Endothelial cell of umbilical vein (primary cell): ENCODE measurements around the gene DPEP2. TPM values are rescaled to one million over a fixed set of nuclear protein-coding genes. Genes with fewer than 3 reads are reported as not detected.

ENCODE experiments used
- BruUV-seq: library from RNA; stranded (reverse); fragments of 400-500 nt; replicated peaks from 2 replicates; lab custom pipeline; 2021; lab: Mats Ljungman, UMichigan
- CTCF ChIA-PET: fragments of 300-600, 350-600 bp; sonication (Branson Sonifier 250); formaldehyde crosslinking; loops from one replicate; lab custom pipeline; 2021; ENCODE audit warnings: antibody characterized with exemption, inconsistent platforms; lab: Charles Lee
- POLR2A ChIA-PET: fragments of 300-600, 350-600 bp; sonication (Branson Sonifier 250); formaldehyde crosslinking; loops from one replicate; lab custom pipeline; 2021; ENCODE audit warnings: antibody characterized with exemption, inconsistent platforms; lab: Charles Lee
- DNase-seq: peaks from one replicate; pipeline ENCODE4 v3.0.0-alpha.2; 2011; ENCODE audit warnings: low read depth, low spot score
- FAIRE-seq: peaks from 2 replicates; lab custom pipeline; 2011; peaks lifted over from hg19 to GRCh38; lab: Jason Lieb, UNC
- H2AFZ ChIP-seq: 2 replicates; pipeline ENCODE4 v1.6.0; 2012; ENCODE audit warnings: low read depth, low read length, control low read depth, inconsistent platforms
- H3K27ac ChIP-seq: 2 replicates; pipeline ENCODE4 v1.5.1; 2011; ENCODE audit warnings: low read depth, mild to moderate bottlenecking, control low read depth, low read length, moderate library complexity; ENCODE audit not compliant: insufficient read depth
- H3K27me3 ChIP-seq, 2 experiments: 2 replicates each; pipeline versions ENCODE4 v1.6.0 to v1.6.1; 2011; ENCODE audit warnings: low read length in 2 of 2, mixed read lengths in 1 of 2; ENCODE audit not compliant: control insufficient read depth in 2 of 2, insufficient read depth in 2 of 2
- H3K36me3 ChIP-seq, 2 experiments: 2 replicates in 1 of 2; 3 replicates in 1 of 2; pipeline ENCODE4 v1.5.1; 2011; ENCODE audit warnings: low read length in 2 of 2, mild to moderate bottlenecking in 1 of 2, moderate library complexity in 1 of 2; ENCODE audit not compliant: control insufficient read depth in 2 of 2, insufficient read depth in 2 of 2; ENCODE audit errors: extremely low read depth in 1 of 2
- H3K4me1 ChIP-seq: 3 replicates; pipeline ENCODE4 v1.5.1; 2011; ENCODE audit warnings: mild to moderate bottlenecking, low read length; ENCODE audit not compliant: control insufficient read depth, insufficient read depth; ENCODE audit errors: extremely low read depth
- H3K4me2 ChIP-seq: 2 replicates; pipeline ENCODE4 v1.6.1; 2011; ENCODE audit warnings: low read length, control low read depth, mixed read lengths; ENCODE audit not compliant: insufficient read depth
- H3K4me3 ChIP-seq, 3 experiments: fragments of 200-600 bp in 1 of 3; sonication (generic), shearing (Covaris generic) in 1 of 3; replicated peaks in 1 of 3; 2 replicates each; pipeline ENCODE4 v1.5.1; 2011 to 2016; ENCODE audit warnings: control low read depth in 3 of 3, low read length in 3 of 3, mild to moderate bottlenecking in 2 of 3, inconsistent platforms in 1 of 3, low read depth in 1 of 3, moderate library complexity in 1 of 3; ENCODE audit not compliant: insufficient read depth in 1 of 3
- H3K79me2 ChIP-seq: 2 replicates; pipeline ENCODE4 v1.6.0; 2012; ENCODE audit warnings: low read length, inconsistent platforms; ENCODE audit not compliant: control insufficient read depth, insufficient read depth
- H3K9ac ChIP-seq: replicated peaks from 2 replicates; pipeline ENCODE3; 2011; ENCODE audit warnings: low read length, control low read depth; ENCODE audit not compliant: insufficient read depth; ENCODE audit errors: extremely low read depth
- H3K9me1 ChIP-seq: replicated peaks from 3 replicates; pipeline ENCODE4 v1.6.0; 2011; ENCODE audit warnings: mild to moderate bottlenecking, low read length; ENCODE audit not compliant: control insufficient read depth, insufficient read depth; ENCODE audit errors: extremely low read depth
- H3K9me3 ChIP-seq: replicated peaks from 2 replicates; pipeline ENCODE4 v1.5.1; 2012; ENCODE audit warnings: low read length, inconsistent platforms; ENCODE audit not compliant: control insufficient read depth, insufficient read depth
- H4K20me1 ChIP-seq: replicated peaks from 2 replicates; pipeline ENCODE3; 2011; ENCODE audit warnings: mild to moderate bottlenecking, low read length; ENCODE audit not compliant: control insufficient read depth, insufficient read depth; ENCODE audit errors: extremely low read depth
- EZH2 ChIP-seq: IDR thresholded peaks from 2 replicates; pipeline ENCODE4 v1.6.1; 2012; ENCODE audit warnings: borderline replicate concordance, low read depth, mild to moderate bottlenecking, moderate library complexity, low read length, inconsistent platforms; ENCODE audit not compliant: severe bottlenecking
- FOS ChIP-seq: IDR thresholded peaks from 2 replicates; pipeline ENCODE4 v1.6.1; 2011; ENCODE audit warnings: mild to moderate bottlenecking, low read length, moderate library complexity, borderline replicate concordance; ENCODE audit not compliant: insufficient read depth
- MYC ChIP-seq: IDR thresholded peaks from one replicate; pipeline ENCODE4 v1.6.1; 2011; ENCODE audit warnings: mild to moderate bottlenecking, low read depth, low read length
- POLR2A ChIP-seq: IDR thresholded peaks from 2 replicates; pipeline ENCODE4 v1.6.1; 2012; ENCODE audit warnings: low read depth, mild to moderate bottlenecking, control low read depth, low read length
- POLR2AphosphoS5 ChIP-seq: IDR thresholded peaks from 2 replicates; pipeline ENCODE4 v1.6.1; 2012; ENCODE audit warnings: low read depth, mild to moderate bottlenecking, control low read depth, low read length, moderate library complexity; ENCODE audit not compliant: insufficient read depth
- dilution Hi-C: fragments of 300-500 bp; cut with MboI; formaldehyde crosslinking; loops from one replicate; pipeline ENCODE4 v1.15.0; 2019; ENCODE audit warnings: low sequenced_read_pairs; ENCODE audit not compliant: extremely low pct_ligation_motif_present
- intact Hi-C: fragments of 100-400 bp; cut with micrococcal nuclease; formaldehyde crosslinking; loops from one replicate; pipeline ENCODE4 v1.10.0; 2022
- polyA plus RNA-seq, 4 experiments: library from polyadenylated mRNA; depleted of rRNA in 3 of 4; stranded (reverse) in 3 of 4; unstranded in 1 of 4; fragments of >200 nt; gene quantifications; 2 replicates each; pipeline versions ENCODE4 v1.2.1 to v1.2.3, GENCODE V29; 2011 to 2012; ENCODE audit warnings: missing spikeins in 1 of 4
- total RNA-seq: library from RNA; stranded (reverse); gene quantifications from 2 replicates; pipeline ENCODE4 v1.2.3, GENCODE V29; 2021

The DPEP2 gene
- total and polyA plus RNA-seq, 2 donors (not counting 3 experiments of a cell fraction or from before 2014, with no cell fraction given) = 0.27 to 1.8 TPM

GRCh38 chr16:67944690-67945391 is 54.4 kb downstream of the DPEP2 start:
- FAIRE-seq (no peak), DNase-seq (no peak)
- intact Hi-C loops (no loop called here), dilution Hi-C loops (no loop called here)
- CTCF ChIA-PET = interaction anchor here (1.3 to 1.4 kb wide), 2 partner anchors 61 to 128 kb away, joined by 3 to 5 read pairs; no protein-coding TSS in a partner anchor
- Histone ChIP-seq H3K4me3 (no peak overlapping the region), H3K36me3 (peaks cover 25 to 77% of the 10 kb centered on the region in 2 experiments), H3K9me3 (no peaks in the 10 kb centered on the region), H3K4me2 (no peak overlapping the region), H3K9me1 (no peaks in the 10 kb centered on the region), H3K27me3 (no peaks in the 10 kb centered on the region), H4K20me1 (no peaks in the 10 kb centered on the region), H3K27ac (no peak overlapping the region), H3K9ac (no peak overlapping the region), H2AFZ (no peak overlapping the region), H3K79me2 (no peaks in the 10 kb centered on the region), H3K4me1 (no peaks in the 10 kb centered on the region)
- no peak for TF ChIP-seq EZH2
- no peak for TF ChIP-seq POLR2AphosphoS5
- TF ChIP-seq FOS = no peak
- TF ChIP-seq MYC = no peak
- POLR2A ChIA-PET = no interaction called here
- BruUV-seq = no TSS peak

DNA sequence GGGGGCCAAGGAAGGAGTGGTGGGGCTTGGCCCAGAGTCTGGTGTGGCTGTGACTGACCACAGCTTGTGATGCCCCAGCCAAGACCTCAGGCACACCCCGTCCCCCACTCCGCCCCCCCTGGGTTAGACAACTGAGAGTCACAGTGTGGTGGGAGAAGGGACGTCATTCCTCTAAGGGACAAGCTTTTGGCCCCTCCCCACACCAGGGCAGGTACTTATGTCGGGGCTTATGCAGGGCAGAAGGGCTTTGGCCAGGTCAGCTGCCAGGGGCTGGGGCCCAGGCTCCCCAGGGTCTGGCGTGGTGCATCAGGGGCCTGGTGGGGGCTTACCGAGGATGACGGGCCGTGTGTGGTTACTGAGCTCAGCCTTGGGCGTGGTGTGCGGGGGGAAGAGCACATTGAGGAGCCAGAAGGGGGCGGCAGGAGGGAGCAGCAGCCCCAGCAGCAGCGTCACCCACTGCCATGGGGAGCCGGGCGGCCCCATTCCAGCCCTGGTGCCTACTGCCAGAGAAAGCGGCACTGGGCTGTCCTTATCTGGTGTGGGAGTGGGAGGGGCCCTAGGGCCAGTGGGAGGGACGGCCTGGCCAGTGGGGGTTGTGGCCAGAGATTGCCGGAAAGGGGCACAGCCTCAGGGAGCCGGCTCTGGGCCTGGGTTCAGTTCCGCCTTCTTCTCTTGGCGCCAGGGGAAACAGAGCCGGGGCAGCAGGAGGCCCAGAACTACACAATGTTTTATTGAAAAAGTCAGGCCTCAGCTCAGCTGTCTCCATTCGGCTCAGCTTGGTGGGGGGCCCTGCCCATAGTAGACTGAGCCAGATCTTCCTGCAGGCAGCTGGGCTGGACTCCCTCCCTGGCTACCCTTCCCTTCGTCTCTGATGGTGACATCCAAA is 55.4 kb downstream of the DPEP2 start, which contains the start of gene LCAT:
Gene LCAT, minus strand, starts transcription at position 502 of the 886 bp plus-strand sequence. Its CDS starts 19 bp downstream, at position 483.
- intact Hi-C loops = no loop called here
- ChIA-PET POLR2A (no interaction called here), CTCF (interaction anchor here (0.6 to 1.4 kb wide), 4 partner anchors 60 to 345 kb away, joined by 3 to 5 read pairs (median 3); no protein-coding TSS in a partner anchor)
- Histone ChIP-seq H3K4me3 (no peak within 1 kb of the TSS), H4K20me1 (no peaks in the 10 kb centered on the region), H2AFZ (no peak within 1 kb of the TSS), H3K36me3 (peaks cover 28 to 73% of the 10 kb centered on the region in 2 experiments), H3K79me2 (no peaks in the 10 kb centered on the region), H3K27ac (no peak within 1 kb of the TSS), H3K9me1 (no peaks in the 10 kb centered on the region), H3K27me3 (no peaks in the 10 kb centered on the region), H3K4me2 (no peak within 1 kb of the TSS), H3K9ac (no peak within 1 kb of the TSS), H3K9me3 (no peaks in the 10 kb centered on the region), H3K4me1 (no peaks in the 10 kb centered on the region)
- TF ChIP-seq POLR2A (peak; percentile 43), MYC (no peak)
- no TSS peak for BruUV-seq
- FAIRE-seq = no peak
- DNase-seq = no peak
- dilution Hi-C loops = no loop called here
